HG03520 (cell line): Measurements from ENCODE around the gene EPS8.
A peak's percentile ranks its signal among the peaks of the same experiment; 100 is the strongest.

Source experiments
- ATAC-seq: cut with Tn5 transposase; IDR thresholded peaks from one replicate; pipeline ENCODE4 v1.9.1; 2021; ENCODE audit warnings: mild to moderate bottlenecking, moderate library complexity; ENCODE audit not compliant: unreplicated experiment

The EPS8 gene

DNA sequence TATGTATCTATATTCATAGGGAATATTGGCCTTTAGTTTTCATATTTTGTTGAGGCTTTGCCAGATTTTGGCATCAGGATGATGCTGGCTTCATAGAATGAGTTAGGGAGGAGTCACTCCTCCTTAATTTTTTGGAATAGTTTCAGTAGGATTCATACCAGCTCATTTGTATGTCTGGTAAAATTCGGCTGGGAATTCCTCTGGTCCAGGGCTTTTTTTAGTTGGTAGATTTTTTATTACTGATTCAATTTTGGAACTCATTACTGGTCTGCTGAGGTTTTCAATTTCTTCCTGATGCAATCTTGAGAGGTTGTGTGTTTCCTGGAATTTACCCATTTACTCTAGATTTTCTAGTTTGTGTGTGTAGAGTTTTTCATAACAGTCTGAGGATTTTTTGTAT is 175.2 kb downstream of the EPS8 start:
- no peak for ATAC-seq

- no peak for ATAC-seq
Observed at GRCh38 chr12:15608941-15609340, 180.2 kb downstream of the EPS8 start.

GRCh38 chr12:15608406-15608805 is 180.8 kb downstream of the EPS8 start:
- ATAC-seq: no peak

- ATAC-seq: no peak
Observed at GRCh38 chr12:15605881-15606590, 183.2 kb downstream of the EPS8 start.

DNA sequence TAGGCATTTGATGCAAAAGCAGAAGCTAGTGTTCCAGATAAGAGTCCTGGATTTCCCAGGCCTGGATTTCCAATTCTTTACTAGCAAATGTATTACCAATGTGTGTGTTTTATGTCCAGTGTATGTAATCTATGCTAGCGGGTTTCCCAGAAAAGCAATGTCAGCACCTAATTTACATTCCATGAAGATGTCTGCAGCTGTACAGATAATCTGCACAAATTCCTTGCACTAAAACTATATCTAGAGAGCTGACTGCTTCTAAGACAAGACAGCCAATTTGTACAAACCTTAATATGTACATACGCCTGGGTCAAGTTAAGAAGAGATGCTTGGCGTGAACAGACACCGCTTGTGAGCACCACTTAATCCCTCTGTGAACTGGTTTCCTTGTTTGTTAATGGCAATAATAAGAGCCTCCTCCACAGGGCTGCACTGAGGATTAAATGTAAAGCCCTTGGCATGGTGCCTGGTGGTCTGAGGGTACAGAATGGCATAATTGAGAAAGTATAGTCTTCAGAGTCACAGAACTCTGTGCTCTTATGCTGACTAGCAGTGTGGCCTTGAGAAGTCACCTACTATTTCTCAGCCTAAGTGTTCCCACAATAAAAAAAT is 185.6 kb downstream of the EPS8 start:
- ATAC-seq: no peak

DNA sequence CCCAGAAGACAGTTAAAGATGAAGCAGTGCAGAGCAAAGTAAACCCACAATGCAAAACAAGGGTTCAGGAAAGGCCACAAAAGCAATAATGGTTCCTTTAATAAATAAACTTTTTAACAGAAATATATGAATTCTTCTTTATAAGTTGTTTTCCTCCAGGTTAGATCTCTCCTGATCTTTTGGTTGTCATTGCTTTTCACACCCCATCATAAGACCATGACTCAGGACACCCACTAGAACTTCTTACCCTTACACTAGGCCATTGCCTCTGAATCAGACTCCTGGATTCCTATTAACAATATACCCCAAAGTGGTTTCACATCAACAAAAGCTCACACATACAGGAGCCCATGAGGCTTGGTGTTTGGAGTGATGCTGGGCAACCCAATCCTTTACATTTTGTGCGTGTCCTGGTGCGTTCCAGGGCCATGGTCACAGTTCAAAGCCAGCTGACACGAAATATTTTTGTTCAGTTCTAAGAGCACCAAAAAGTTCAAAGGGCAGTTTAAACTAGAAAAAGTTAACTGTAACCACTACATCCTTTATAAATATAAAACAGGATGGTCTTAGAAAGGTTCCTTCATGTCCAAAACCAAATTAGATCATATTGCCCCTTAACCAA is 187.0 kb downstream of the EPS8 start:
- ATAC-seq: no peak

DNA sequence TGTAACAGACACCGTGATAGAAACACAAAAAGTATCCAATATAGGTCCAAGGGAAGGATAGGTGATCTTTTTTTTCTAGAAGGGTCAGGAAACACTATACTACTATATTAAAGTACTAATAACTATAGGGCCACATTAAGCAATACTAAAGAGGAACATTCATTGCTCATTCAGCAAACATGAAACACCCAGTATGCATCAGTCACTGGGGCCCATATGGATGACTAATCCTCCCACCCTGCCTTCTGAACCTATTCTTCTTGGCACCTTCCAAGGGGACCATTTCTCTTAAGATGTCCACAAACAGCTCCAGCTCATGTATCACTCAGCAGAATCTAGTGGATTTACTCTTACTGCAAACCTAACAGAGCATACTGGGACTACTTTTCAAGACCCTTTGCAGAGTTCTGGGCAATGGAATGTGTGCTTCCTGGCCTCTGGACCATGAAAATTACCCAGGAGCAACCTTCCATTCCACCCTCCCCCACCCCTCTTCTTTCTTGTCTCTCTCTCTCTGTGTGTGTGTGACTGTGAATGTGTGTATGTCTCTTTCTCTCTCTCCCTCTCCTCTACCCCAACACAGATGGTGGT is 187.9 kb downstream of the EPS8 start:
- ATAC-seq: no peak

- no peak for ATAC-seq
Observed at GRCh38 chr12:15600223-15600935, 188.8 kb downstream of the EPS8 start.

- ATAC-seq: no peak
Observed at GRCh38 chr12:15599266-15600037, 189.7 kb downstream of the EPS8 start.

- no peak for ATAC-seq
Observed at GRCh38 chr12:15597125-15597830, 191.9 kb downstream of the EPS8 start.

GRCh38 chr12:15596174-15596573 is 193.0 kb downstream of the EPS8 start:
- ATAC-seq: no peak

- no peak for ATAC-seq
Observed at GRCh38 chr12:15592934-15593333, 196.3 kb downstream of the EPS8 start.

DNA sequence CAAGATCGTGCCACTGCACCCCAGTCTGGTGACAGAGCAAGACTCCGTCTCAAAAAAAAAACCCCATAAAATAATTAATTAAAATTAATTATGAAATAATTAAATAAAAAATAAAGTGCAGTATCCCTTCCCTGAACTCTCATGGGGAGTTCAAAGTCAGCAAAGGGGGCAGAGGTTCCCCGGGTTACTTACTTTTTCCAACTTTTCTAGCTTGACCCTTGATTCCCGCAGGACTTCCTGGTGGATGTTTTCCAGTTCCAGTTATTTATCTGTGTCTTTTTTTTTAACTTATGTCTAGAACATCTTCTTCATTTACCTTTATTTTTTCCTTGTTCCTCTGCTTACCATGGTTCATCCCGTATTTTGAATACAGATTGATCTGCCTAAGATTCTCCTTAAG is 197.4 kb downstream of the EPS8 start:
- no peak for ATAC-seq

DNA sequence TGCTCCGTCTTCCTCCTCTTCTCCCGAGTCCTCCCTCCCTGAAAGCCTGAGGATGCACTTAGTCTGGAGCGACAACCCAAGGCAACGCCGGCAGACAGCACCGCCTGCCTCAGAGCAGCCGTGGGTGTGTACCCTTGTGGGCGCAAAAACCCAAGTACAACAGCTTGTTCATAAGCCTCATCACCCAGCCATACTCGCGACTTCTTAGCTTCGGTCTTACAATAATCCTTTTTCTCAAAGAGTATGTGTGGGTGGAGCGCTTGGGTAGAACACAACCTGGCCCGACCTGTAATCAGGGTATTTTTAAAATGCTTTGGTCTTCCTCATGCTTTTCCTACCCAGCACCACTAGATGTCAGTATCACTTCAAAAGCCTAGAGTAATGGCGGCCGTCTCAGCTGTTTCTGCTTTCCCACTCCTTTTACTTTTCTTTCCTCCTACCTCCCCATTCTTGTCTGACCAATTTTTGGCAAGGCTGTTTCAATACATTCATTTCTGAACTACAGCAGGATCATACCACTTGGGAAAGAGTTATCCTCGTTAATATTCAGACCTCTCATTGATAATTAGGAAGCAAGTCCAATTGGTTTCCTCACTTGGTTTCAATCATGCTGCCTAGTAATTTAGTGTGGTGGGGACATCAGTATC is 198.9 kb downstream of the EPS8 start:
- ATAC-seq: peak; percentile 96

DNA sequence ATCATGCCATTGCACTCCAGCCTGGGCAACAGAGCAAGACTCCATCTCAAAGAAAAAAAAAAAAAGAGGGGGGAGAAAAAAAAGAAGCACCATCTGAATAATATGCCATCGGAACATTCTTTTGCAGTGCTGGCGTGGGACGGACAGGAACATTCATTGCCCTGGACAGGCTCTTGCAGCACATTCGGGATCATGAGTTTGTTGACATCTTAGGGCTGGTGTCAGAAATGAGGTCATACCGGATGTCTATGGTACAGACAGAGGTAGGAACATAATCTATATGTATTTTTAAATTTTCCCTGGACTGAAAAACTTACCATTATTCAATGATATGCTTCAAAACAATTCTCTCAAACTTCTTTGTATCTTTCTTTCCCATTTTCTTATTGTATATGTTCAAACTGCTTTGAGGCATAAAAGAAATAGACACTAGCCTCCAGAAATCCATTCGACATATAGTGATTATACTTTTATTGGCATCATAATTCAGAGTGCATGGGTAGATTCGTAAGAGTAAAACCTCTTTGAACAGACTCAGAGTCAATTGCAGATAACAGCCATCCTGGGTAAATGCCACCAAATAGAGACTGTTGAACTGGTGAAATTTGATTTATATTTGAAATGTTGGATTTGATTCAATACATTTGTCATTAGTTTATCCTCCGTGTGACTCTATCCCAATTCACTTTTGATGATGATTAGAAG is 199.7 kb downstream of the EPS8 start:
- ATAC-seq: no peak

DNA sequence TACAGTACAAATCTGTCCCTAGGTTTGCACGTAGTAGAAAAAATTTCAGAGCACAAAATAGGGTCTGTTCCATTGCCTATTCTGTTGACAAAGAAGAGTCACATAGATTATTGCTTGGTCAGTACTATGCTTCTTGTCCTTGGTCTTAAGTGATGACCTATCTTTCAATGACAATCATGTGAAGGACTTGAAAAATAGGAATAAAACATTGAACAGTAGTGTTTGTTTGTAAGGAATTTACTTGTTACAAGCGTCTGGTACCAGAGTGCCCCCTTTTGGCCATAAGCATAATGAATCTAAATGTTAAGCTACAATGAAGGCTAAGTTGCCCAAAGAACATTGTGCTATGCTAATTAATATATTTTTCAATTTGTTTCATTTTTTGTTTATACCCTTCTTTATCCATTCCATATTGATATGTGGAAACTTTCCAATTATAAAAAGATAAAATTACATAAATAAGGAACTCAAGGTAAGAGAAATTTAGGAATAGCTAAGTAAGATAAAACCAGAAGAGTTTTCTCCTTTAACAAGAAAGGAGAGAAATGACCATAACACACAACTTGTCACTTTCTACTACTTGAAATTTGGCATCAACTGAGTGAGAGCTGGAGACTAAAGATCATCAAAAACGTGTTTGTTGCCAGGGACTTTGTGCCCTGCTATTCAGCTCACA is 204.7 kb downstream of the EPS8 start:
- no peak for ATAC-seq

- ATAC-seq: no peak
Observed at GRCh38 chr12:15583804-15584203, 205.4 kb downstream of the EPS8 start.

DNA sequence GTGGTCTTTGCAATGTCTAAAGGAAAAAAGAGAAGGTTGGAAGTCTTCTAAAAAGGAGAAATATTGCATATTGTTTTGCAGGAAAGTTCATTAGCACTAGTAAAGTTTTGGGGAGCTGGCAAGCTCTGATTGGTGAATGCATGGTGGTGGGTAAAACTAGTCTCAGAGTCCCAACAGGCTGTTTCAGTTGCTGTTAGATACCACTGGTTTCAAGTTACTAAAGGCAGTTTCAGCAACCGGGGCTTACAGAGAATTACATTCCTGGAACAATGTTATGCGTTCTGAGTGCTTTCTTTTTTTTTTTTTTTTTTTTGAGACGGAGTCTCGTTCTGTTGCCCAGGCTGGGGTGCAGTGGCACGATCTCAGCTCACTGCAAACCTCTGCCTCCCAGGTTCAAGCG is 208.2 kb downstream of the EPS8 start:
- no peak for ATAC-seq
